CD4-positive, alpha-beta memory T cell (primary cell): ENCODE measurements around the gene GOLGA3. TPM values are rescaled to one million over a fixed set of nuclear protein-coding genes. Genes with fewer than 3 reads are reported as not detected.
"Not testable (repeated sequence)": the region's sequence is repeated elsewhere in the genome, so short reads cannot be mapped to it uniquely, and the experiment has no call there.

Experiments
- CTCF ChIA-PET: fragments of 350-600 bp; sonication (Branson Sonifier 250); formaldehyde crosslinking; loops from one replicate; lab custom pipeline; 2021; ENCODE audit warnings: inconsistent platforms; ENCODE audit not compliant: partially characterized antibody; lab: Charles Lee
- POLR2A ChIA-PET: fragments of 350-600 bp; sonication (Branson Sonifier 250); formaldehyde crosslinking; loops from one replicate; lab custom pipeline; 2021; ENCODE audit not compliant: partially characterized antibody; lab: Charles Lee
- DNase-seq, 5 donors: peaks; one replicate each; pipeline versions ENCODE4 v3.0.0 to v3.0.0-alpha.2; 2020 to 2022; ENCODE audit warnings: mixed read lengths in 1 of 5
- H3K27ac ChIP-seq: one replicate; pipeline ENCODE4 v1.7.0; 2013; ENCODE audit warnings: low read depth, low read length
- H3K27me3 ChIP-seq: 2 replicates; pipeline ENCODE4 v1.7.0; 2013; ENCODE audit warnings: mild to moderate bottlenecking, low read length, moderate library complexity; ENCODE audit not compliant: insufficient read depth
- H3K36me3 ChIP-seq: 2 replicates; pipeline ENCODE4 v1.7.0; 2013; ENCODE audit warnings: mild to moderate bottlenecking, low read length, moderate library complexity; ENCODE audit not compliant: insufficient read depth
- H3K4me1 ChIP-seq: 2 replicates; pipeline ENCODE4 v1.7.0; 2013; ENCODE audit warnings: mild to moderate bottlenecking, low read length, moderate library complexity; ENCODE audit not compliant: insufficient read depth
- H3K4me3 ChIP-seq, 2 donors: one replicate each; pipeline ENCODE4 v1.7.0; 2013; ENCODE audit warnings: low read length in 2 of 2, mild to moderate bottlenecking in 1 of 2
- H3K9me3 ChIP-seq, 2 donors: one replicate each; pipeline ENCODE4 v1.7.0; 2013; ENCODE audit warnings: low read length in 2 of 2, control low read depth in 1 of 2; ENCODE audit not compliant: control insufficient read depth in 1 of 2
- H3K27ac Mint-ChIP-seq, 7 donors: one replicate each; pipeline ENCODE4 v1.8.0; 2020 to 2021; ENCODE audit warnings: mixed read lengths in 7 of 7, mild to moderate bottlenecking in 6 of 7, inconsistent platforms in 3 of 7, moderate library complexity in 3 of 7
- H3K27me3 Mint-ChIP-seq, 2 donors: one replicate each; pipeline ENCODE4 v1.8.0; 2020 to 2021; ENCODE audit warnings: mixed read lengths in 2 of 2
- H3K36me3 Mint-ChIP-seq, 2 donors: one replicate each; pipeline ENCODE4 v1.8.0; 2020 to 2021; ENCODE audit warnings: mixed read lengths in 2 of 2, inconsistent platforms in 1 of 2, mild to moderate bottlenecking in 1 of 2
- H3K4me1 Mint-ChIP-seq, 4 donors: one replicate each; pipeline ENCODE4 v1.8.0; 2020 to 2021; ENCODE audit warnings: mixed read lengths in 4 of 4, mild to moderate bottlenecking in 1 of 4
- H3K4me3 Mint-ChIP-seq, 8 donors: one replicate each; pipeline ENCODE4 v1.8.0; 2020 to 2021; ENCODE audit warnings: mixed read lengths in 8 of 8, mild to moderate bottlenecking in 7 of 8, moderate library complexity in 6 of 8, inconsistent platforms in 3 of 8
- H3K9me3 Mint-ChIP-seq, 8 donors: one replicate each; pipeline ENCODE4 v1.8.0; 2020 to 2021; ENCODE audit warnings: mixed read lengths in 8 of 8, mild to moderate bottlenecking in 5 of 8, inconsistent platforms in 3 of 8, moderate library complexity in 1 of 8
- intact Hi-C: fragments of 100-400 bp; cut with micrococcal nuclease; formaldehyde crosslinking; loops from one replicate; pipeline ENCODE4 v1.15.1; 2023
- polyA plus RNA-seq, 2 donors: library from polyadenylated mRNA; unstranded; fragments of 300-500 nt; fragmentation: Illumina TruSeq; gene quantifications; one replicate each; pipeline ENCODE4 v1.2.3, GENCODE V29; 2021
- total RNA-seq, 2 experiments: library from RNA; stranded (reverse); gene quantifications; one replicate each; pipeline ENCODE4 v1.2.3, GENCODE V29; 2021

GOLGA3 gene
- total and polyA plus RNA-seq, 4 experiments from 2014 or later, result 0.35 to 67.6 (median 38.3) TPM

- H3K9me3 ChIP-seq, result no peaks in the 10 kb centered on the region
- peak overlapping the region in 1 of 7 donors; percentile 18 for H3K27ac Mint-ChIP-seq
- peaks cover 34% of the 10 kb centered on the region for H3K4me1 ChIP-seq
- H3K4me1 Mint-ChIP-seq, result peaks cover 23 to 36% (median 29%) of the 10 kb centered on the region in 4 donors
- H3K9me3 Mint-ChIP-seq, result no peaks in the 10 kb centered on the region
- H3K27me3 ChIP-seq, result no peaks in the 10 kb centered on the region
- POLR2A ChIA-PET, result no interaction called here
- CTCF ChIA-PET, result no interaction called here
- DNase-seq, result no peak
- no peak overlapping the region for H3K4me3 ChIP-seq
- intact Hi-C loops, result loop anchor here (5.0 kb wide), 1 partner anchor 42 kb away; the partner anchor contains the start of gene GOLGA3
- H3K4me3 Mint-ChIP-seq, result no peak overlapping the region
- peaks cover 32% of the 10 kb centered on the region for H3K36me3 ChIP-seq
- peaks cover 29 to 65% of the 10 kb centered on the region in 2 donors for H3K36me3 Mint-ChIP-seq
- H3K27me3 Mint-ChIP-seq, result no peaks in the 10 kb centered on the region
- H3K27ac ChIP-seq, result no peak overlapping the region
Observed at GRCh38 chr12:132869551-132869950, 40.9 kb upstream of the GOLGA3 start.

GRCh38 chr12:132866251-132866828 is 37.7 kb upstream of the GOLGA3 start:
- no peaks in the 10 kb centered on the region for H3K9me3 Mint-ChIP-seq
- no peak for DNase-seq
- H3K27me3 Mint-ChIP-seq, result no peaks in the 10 kb centered on the region
- Histone ChIP-seq H3K27ac (no peak overlapping the region), H3K27me3 (no peaks in the 10 kb centered on the region), H3K4me3 (no peak overlapping the region), H3K4me1 (peaks cover 15% of the 10 kb centered on the region), H3K36me3 (peaks cover 26% of the 10 kb centered on the region), H3K9me3 (no peaks in the 10 kb centered on the region)
- ChIA-PET POLR2A (no interaction called here), CTCF (no interaction called here)
- peak overlapping the region in 3 of 7 donors; percentile 22 to 90 (median 72) for H3K27ac Mint-ChIP-seq
- H3K36me3 Mint-ChIP-seq, result peaks cover 29 to 58% of the 10 kb centered on the region in 2 donors
- H3K4me1 Mint-ChIP-seq, result peaks cover 12 to 20% (median 15%) of the 10 kb centered on the region in 4 donors
- H3K4me3 Mint-ChIP-seq, result no peak overlapping the region
- intact Hi-C loops, result loop anchor here (5.0 kb wide), 1 partner anchor 39 kb away; the partner anchor contains the start of gene GOLGA3

GRCh38 chr12:132861558-132861957 is 32.9 kb upstream of the GOLGA3 start:
- Mint-ChIP-seq H3K36me3 (peaks cover 37 to 53% of the 10 kb centered on the region in 2 donors), H3K27me3 (no peaks in the 10 kb centered on the region), H3K4me3 (peak overlapping the region in 1 of 8 donors; percentile 54), H3K4me1 (peaks cover 5 to 11% (median 6%) of the 10 kb centered on the region in 4 donors), H3K27ac (peak overlapping the region in 1 of 7 donors; percentile 43), H3K9me3 (no peaks in the 10 kb centered on the region)
- H3K4me1 ChIP-seq, result peaks cover 4% of the 10 kb centered on the region
- no peaks in the 10 kb centered on the region for H3K27me3 ChIP-seq
- no peak overlapping the region for H3K4me3 ChIP-seq
- ChIA-PET CTCF (no interaction called here), POLR2A (no interaction called here)
- no peak overlapping the region for H3K27ac ChIP-seq
- intact Hi-C loops, result no loop called here
- H3K9me3 ChIP-seq, result no peaks in the 10 kb centered on the region
- DNase-seq, result no peak
- peaks cover 49% of the 10 kb centered on the region for H3K36me3 ChIP-seq

- H3K4me1 Mint-ChIP-seq, result peaks cover 0 to 5% (median 2%) of the 10 kb centered on the region in 4 donors
- H3K27ac ChIP-seq, result no peak overlapping the region
- CTCF ChIA-PET, result no interaction called here
- no peak for DNase-seq
- intact Hi-C loops, result no loop called here
- peaks cover 47 to 59% of the 10 kb centered on the region in 2 donors for H3K36me3 Mint-ChIP-seq
- H3K4me1 ChIP-seq, result no peaks in the 10 kb centered on the region
- no peaks in the 10 kb centered on the region for H3K9me3 Mint-ChIP-seq
- POLR2A ChIA-PET, result no interaction called here
- H3K9me3 ChIP-seq, result no peaks in the 10 kb centered on the region
- no peak overlapping the region for H3K4me3 ChIP-seq
- H3K27me3 ChIP-seq, result no peaks in the 10 kb centered on the region
- H3K27ac Mint-ChIP-seq, result peak overlapping the region in 1 of 7 donors; percentile 13
- no peaks in the 10 kb centered on the region for H3K27me3 Mint-ChIP-seq
- no peak overlapping the region for H3K4me3 Mint-ChIP-seq
- H3K36me3 ChIP-seq, result peaks cover 56% of the 10 kb centered on the region
Observed at GRCh38 chr12:132858718-132859266, 30.1 kb upstream of the GOLGA3 start.

- H3K9me3 Mint-ChIP-seq, H3K4me1 Mint-ChIP-seq, H3K27me3 ChIP-seq, H3K27ac Mint-ChIP-seq, H3K4me3 ChIP-seq, H3K9me3 ChIP-seq, DNase-seq, H3K27me3 Mint-ChIP-seq, H3K27ac ChIP-seq, H3K4me1 ChIP-seq, CTCF ChIA-PET, POLR2A ChIA-PET, intact Hi-C loops, H3K4me3 Mint-ChIP-seq: not testable (repeated sequence)
- H3K36me3 ChIP-seq, result peaks cover 71% of the 10 kb centered on the region
- H3K36me3 Mint-ChIP-seq, result peaks cover 51 to 67% of the 10 kb centered on the region in 2 donors
Observed at GRCh38 chr12:132857019-132857418, 28.4 kb upstream of the GOLGA3 start.

GRCh38 chr12:132856581-132856980 is 27.9 kb upstream of the GOLGA3 start:
- no peak for DNase-seq
- intact Hi-C loops, result no loop called here
- no peak overlapping the region for H3K4me3 Mint-ChIP-seq
- Histone ChIP-seq H3K4me1 (no peaks in the 10 kb centered on the region), H3K36me3 (peaks cover 69% of the 10 kb centered on the region), H3K27me3 (no peaks in the 10 kb centered on the region), H3K9me3 (no peaks in the 10 kb centered on the region), H3K4me3 (no peak overlapping the region), H3K27ac (no peak overlapping the region)
- H3K27me3 Mint-ChIP-seq, result no peaks in the 10 kb centered on the region
- ChIA-PET POLR2A (no interaction called here), CTCF (no interaction called here)
- peaks cover 51 to 68% of the 10 kb centered on the region in 2 donors for H3K36me3 Mint-ChIP-seq
- H3K9me3 Mint-ChIP-seq, result no peaks in the 10 kb centered on the region
- H3K27ac Mint-ChIP-seq, result no peak overlapping the region
- peaks cover 0 to 5% (median 2%) of the 10 kb centered on the region in 4 donors for H3K4me1 Mint-ChIP-seq

- POLR2A ChIA-PET, H3K27me3 Mint-ChIP-seq: not testable (repeated sequence)
- peaks cover 47 to 70% of the 10 kb centered on the region in 2 donors for H3K36me3 Mint-ChIP-seq
Observed at GRCh38 chr12:132855211-132855610, 26.5 kb upstream of the GOLGA3 start.

More at GRCh38 chr12:132855211-132855610, 26.5 kb upstream of the GOLGA3 start:
- CTCF ChIA-PET, DNase-seq, H3K4me3 Mint-ChIP-seq, H3K9me3 ChIP-seq, H3K4me1 Mint-ChIP-seq, H3K27ac ChIP-seq, intact Hi-C loops, H3K4me1 ChIP-seq, H3K9me3 Mint-ChIP-seq, H3K4me3 ChIP-seq, H3K27me3 ChIP-seq: not testable (repeated sequence)
- peaks cover 67% of the 10 kb centered on the region for H3K36me3 ChIP-seq
- H3K27ac Mint-ChIP-seq, result peak overlapping the region in 1 of 7 donors; percentile 31
